Measurements from ENCODE around the gene PHLDB2.

DNA sequence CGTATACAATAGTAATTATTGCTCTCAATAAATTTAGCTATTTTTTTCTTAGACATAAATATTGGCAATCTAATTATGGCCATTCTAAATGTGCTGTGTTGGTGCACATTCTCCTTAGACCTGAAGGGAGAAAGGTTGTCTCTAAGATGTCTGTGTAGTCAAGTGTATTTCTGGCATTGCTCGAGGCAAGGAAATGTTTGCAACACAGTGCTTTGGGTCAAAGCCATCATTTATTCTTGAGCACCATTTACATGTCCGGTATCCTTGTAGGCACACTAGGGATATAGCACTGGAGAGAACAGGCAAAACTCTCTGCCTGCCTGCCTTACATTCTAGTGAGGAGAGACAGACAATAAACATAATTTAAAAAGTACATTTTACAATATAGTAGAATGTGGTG, 2.6 kb upstream of the PHLDB2 start:
- TF ChIP-seq FOXA1 (IDR thresholded peaks at IDR 0.05) (no peak), ELF4 (IDR thresholded peaks at IDR 0.05) (no peak), BHLHE40 (IDR thresholded peaks at IDR 0.05; ENCODE audit: borderline replicate concordance) (no peak), SP1 (IDR thresholded peaks at IDR 0.05) (no peak), SUZ12 (IDR thresholded peaks at IDR 0.05) (no peak), HDGF (IDR thresholded peaks at IDR 0.05; ENCODE audit: borderline replicate concordance) (no peak), LEF1 (IDR thresholded peaks at IDR 0.05; ENCODE audit: borderline replicate concordance) (no peak), ARNT (IDR thresholded peaks at IDR 0.05) (no peak), FOXM1 (IDR thresholded peaks at IDR 0.05; ENCODE audit: borderline replicate concordance) (no peak), FOXK2 (IDR thresholded peaks at IDR 0.05) (no peak)

All from HEK293T (cell line).